Stromal cell of bone marrow (primary cell): ENCODE data around the gene NDUFS6.

Experiments used
- DNase-seq: peaks from one replicate; pipeline ENCODE4 v3.0.0-alpha.2; 2012; ENCODE audit warnings: low read depth

Gene NDUFS6

DNA sequence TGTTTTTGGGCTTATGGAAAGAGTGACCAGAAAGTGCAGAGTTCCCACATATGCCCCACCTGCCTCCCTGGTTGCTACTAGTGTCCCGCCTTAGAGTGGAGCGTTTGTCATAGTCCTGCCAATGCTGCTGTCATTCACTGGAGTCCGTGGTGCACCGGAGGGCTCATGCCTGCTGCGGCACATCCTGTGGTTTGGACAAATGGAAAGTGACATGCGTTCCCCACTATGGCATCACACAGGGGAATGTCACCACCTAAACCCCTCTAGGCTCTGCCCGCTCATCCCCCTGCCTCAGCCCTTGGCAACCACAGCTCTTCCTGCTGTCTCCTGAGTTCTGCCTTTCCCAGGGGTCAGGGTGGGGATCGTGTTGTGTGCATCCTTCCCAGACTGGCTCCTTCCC is 52.3 kb downstream of the NDUFS6 start:
- no peak for DNase-seq

DNA sequence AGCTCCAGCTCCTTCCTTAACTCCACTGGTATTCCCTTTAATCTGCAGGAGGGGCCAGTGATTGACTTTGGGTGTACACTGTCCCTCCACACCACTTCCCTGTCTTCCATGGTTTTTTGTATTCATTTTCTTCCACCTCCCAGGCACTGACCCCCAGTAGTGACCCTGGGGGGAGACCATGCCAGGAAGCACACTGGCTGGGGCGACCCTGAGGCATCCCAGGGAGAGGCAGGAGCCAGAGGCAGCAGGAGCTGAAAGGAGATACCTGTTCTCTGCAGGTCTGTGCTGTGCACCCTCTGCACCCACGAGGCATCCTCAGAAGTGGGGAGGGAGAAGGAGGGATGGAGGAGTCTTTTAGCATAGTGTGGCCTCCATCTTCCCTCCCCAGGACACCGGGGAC is 53.9 kb downstream of the NDUFS6 start:
- DNase-seq = no peak

DNA sequence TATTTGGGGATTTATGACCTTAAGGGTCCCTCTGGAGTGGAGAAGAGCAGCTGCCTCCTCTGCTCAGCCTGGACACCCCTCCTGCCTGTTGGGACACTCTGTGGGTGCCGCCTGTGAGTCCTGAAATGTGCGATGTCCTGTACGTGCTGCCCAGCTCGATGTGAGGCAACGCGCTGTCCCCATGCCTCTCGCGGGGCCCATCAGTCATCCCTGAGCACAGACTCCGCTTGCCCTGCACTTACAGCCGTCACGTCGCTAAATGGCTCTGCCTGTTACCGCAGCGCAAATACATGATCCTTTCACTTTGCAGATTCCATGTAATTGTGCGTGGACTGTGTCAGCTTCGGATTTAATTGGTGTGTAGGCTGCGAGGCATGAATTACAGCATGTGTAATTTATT is 54.4 kb downstream of the NDUFS6 start:
- DNase-seq = no peak

DNA sequence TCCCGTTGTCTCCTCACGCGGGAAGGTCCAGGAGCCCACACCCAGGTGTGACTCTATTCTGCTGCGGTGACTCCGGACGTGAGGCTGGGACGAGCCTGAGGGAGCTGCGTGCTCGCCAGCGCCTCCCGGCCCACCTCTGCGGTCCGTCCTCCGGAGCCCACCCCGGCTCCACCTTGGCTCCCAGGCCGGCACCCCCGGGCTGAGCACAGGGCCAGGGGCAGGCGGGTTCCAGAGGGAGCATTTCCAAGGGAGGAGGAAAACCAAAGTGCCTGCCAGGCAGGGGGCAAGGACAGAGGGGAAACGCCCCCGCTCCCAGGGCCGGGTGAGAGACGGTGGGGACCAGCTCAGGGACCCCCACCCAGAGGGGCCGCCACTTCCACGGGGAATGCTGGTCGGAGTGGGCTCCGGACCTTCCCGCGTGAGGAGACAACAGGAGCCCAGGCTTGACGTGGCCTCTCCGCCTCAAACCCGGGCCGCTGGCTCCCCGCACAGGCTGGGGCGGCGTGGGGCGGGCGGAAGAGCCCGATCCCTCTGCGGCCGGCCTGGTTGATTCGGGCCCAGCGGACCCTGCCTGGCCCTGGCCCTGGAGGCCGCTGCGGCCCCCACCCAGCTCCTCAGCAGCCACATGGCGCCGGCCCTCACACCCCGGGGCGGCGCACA is 55.5 kb downstream of the NDUFS6 start:
- DNase-seq = no peak

DNA sequence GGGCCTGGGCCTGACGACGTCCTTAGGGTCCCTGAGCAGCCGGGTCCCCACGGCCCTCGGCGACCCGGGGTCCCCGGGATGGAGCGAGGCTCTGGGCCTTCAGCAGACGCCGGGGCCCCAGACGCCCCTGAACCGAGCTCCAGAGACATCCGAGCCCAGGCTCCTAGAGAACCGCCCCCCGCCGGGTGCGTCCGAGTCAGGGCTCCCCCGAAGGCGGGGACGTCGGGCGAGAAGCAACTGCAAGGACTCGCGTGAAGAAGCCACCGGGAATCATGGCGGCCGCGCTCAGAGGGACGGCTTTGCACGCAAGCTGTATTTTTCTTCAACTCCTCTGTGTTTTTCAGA is 56.0 kb downstream of the NDUFS6 start:
- DNase-seq = no peak

DNA sequence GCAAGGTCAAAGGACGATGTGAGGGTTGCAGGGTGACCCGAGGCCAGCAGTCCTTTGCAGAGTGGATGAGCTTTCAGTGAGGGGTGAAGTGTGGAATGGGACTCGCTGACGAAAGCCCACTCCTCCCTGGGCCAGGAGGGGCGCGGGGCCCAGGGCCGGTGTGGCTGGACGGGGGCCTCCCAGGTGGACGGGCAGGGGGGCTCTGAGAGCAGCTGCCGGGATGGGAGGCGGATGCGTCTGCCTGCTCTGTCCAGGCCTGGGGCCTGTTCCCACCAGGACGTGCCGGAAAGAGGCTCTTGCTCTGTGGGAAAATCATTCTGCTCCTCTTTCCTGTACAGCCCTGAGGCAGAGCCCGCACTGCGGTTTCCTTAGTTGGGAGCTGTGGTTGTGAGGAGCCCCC is 57.2 kb downstream of the NDUFS6 start:
- DNase-seq = no peak

DNA sequence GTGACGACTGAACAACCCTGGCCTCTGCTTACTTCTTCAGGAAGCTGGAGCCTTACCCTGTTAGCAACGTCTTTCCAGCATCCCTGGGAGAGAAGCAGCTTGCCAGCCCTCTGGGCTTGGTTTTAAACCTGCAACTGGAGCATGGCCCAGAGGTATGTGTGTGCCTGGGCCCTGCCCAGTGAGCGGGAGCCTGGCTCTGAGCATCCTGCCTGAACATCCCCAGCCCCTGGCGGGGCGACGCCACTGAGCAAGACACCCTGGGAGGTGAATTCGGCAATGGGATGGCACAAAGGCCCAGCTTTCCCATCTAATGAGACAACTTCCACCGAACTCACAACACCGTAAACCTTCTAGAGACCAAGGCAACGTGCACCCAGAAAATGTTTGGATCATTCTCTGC is 57.9 kb downstream of the NDUFS6 start:
- no peak for DNase-seq

DNA sequence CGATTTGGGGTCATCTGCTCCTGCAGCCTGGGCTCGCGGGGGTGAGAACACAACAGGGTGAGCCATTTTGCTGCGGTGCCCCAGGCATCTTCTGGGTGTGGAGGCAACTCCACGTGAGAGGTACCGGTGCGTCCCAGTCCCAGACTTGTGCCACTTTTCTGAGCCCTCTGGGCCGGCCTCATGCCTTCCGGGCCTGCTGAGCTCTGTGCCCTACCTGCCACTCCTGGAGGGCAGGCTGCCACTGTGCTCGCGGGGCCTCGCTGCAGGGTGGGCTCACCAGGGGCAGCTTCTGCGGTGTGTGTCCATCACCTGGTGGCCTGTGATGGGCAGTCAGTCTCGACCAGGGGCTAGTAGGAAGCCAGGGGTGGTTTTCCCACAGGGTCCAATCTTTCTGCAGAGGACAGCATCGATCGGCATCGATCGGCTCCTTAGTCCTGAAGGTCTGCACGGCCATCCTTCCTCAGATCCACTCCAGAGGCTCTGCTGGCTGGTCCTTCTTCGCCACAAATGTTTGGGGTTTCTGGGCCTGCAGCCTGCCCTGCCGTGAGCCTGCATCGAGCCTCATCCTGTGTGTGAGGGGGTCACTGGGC is 58.9 kb downstream of the NDUFS6 start:
- DNase-seq = no peak

DNA sequence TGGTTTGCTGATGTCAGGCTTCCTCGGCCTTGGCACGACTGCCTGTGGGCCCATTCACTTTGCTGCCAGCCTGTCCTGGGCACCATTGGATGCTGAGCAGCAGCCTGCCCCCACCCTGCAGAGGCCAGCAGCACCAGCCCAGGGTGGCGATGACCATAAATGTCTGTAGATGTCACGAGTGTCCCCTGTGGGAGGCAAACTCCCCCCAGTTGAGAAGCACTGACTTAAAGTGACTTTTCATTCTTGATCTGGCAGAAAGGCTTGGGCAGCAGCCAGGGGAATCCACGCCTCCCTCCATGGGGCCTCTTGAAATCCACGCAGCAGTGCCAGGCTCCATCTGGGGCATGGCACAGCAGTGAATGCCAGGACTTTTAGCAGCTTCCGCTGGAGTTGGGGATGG is 59.7 kb downstream of the NDUFS6 start:
- DNase-seq = no peak

DNA sequence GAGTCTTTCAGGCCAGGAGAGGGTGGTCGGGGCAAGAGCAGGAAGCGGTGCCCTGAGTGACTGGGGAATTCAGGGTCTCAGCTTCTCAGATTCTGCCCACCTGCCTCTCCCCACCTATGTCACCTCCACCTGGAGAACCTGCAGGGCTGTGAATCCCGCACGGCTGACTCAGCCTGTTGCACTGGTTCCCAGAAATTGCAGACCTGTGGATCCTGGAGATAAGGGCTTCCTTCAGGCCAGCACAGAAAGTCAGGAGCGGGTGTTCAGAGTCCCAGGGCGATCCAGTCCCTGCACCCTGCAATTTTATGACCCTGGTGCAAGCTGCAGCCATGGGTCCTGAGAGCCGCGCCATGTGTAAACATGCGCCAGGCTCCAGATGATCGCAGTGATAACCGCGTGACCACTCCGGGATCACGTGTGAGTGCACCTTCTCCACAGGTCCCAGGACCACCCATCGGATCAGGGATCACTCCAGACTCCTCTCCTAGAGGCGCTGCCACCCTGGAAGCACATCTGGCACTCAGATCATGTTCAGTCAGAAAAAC is 63.8 kb downstream of the NDUFS6 start:
- no peak for DNase-seq

DNA sequence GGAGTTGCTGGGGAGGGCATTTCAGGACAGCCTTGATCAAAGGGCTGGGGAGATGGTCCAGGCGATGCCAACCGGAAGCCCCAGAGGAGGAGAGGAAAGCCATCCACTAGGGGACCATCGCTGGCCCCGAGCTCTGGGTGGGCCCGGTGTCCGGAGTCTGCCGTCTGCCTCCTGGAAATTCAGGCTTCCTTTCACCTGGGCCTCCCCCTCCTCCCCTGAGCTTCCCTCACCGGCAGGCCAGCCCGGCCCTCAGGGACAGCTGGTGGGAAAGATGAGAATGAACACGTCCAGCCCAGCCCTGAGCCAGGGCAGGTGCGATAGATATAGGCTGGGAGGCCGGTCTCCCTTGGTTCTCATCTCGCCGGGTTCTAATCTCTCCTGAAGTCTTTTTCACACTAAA is 64.3 kb downstream of the NDUFS6 start:
- no peak for DNase-seq
